HG03135 (cell line): Measurements from ENCODE around the gene CAPS2.

Source experiments
- ATAC-seq: cut with Tn5 transposase; IDR thresholded peaks from one replicate; pipeline ENCODE4 v1.9.1; 2021; ENCODE audit warnings: mild to moderate bottlenecking, moderate library complexity; ENCODE audit not compliant: unreplicated experiment

Gene CAPS2

DNA sequence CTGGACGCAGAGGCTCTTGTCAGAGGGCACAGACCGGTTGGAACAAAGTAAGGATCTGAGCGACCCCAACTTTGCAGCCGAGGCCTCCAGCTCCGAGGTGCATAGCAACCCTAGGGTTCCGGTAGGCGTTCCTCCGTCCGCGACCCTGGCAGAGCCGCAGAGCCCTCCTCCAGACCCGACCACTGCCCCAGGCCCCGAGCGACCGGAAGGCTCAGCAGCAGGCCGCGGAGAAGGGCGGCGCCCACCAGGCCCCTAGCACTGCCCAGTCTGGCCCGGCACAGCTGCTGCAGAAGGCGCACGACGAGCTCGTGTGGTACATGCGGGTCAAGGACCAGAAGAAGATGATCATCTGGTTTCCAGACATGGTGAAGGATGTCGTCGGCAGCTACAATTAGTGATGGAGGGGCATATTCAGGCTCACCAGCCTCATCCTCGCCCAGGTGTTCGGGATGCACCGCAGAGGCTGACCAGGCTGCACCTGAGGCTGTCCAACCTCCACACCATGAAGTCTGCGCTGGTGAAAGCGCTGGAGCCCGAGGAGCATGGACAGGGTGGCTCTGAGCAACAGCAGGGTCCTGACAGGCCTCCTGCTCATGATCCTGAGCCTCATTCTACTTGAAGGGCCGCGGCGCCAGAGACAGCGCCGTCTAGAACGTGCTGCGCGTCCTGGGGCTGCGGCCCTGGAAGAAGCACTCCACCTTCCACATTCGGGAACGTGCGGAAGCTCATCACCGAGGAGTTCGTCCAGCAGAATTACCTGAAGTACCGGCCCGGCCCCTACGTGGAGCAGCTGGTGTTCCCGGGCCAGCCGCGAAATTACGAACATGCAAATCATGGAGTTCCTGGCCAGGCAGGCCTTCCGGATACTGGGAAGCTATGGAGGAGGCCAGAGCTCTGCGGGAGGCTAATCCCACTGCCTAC lies 24.5 kb downstream of the CAPS2 start:
- ATAC-seq = no peak

DNA sequence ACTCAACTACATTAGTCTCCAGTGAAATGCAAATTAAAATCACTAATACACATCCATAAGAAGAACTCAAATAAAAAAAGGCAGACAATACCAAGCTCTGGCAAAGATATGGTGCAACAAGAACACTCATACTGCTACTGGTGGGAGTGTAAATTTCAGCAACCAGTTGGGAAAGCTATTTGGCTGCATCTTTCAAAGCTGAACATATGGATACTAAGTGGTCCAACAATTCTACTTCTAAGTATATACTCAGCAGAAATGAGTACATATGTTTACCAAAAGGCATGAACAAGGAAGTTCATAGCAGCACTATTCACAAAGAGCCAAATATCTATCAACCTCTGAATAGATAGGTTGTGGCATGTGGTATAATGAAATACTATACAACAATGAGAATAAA lies 27.3 kb downstream of the CAPS2 start:
- no peak for ATAC-seq

DNA sequence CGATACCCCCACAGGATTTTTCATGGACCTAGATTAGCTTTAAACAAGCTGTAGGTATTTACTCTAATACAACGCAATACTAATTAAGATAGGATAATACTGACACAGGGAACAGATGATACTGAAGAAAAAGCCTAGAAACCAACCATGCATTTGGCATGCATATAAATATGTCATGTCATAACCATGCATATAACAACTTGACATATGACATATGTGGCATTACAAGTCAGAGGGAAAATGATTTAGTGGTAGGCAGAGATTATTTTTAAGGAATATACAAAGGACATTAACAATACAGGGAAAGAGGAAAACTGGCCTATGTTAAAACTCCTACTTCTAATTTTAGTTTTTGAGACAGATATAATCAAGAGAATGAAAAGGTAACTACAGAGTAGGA lies 27.9 kb downstream of the CAPS2 start:
- no peak for ATAC-seq

- ATAC-seq = no peak
Measured at GRCh38 chr12:75294797-75295196, 35.3 kb downstream of the CAPS2 start.

DNA sequence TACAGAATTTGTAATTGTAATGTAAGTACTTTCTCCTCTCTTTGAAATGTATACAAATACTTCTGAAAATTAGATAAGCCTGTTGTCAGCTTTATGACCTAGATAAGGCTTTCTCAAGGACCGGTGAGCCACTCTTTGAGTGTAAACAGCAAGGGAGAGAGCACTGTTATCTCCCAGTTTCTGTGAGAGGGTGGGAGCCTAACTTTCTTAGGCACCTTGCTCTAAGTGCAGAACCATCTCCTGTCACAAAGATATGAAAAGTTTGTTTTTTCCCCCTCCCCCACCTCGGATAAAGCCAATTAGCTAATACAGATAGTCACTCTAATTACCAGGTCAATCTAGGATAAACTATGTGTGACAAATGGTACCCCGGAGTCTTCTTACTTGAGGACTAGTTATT lies 35.8 kb downstream of the CAPS2 start:
- no peak for ATAC-seq

- no peak for ATAC-seq
Measured at GRCh38 chr12:75291014-75291413, 39.1 kb downstream of the CAPS2 start.

GRCh38 chr12:75289753-75290152 lies 40.4 kb downstream of the CAPS2 start:
- ATAC-seq = no peak

GRCh38 chr12:75288860-75289259 lies 41.3 kb downstream of the CAPS2 start:
- no peak for ATAC-seq

- ATAC-seq = no peak
Measured at GRCh38 chr12:75275702-75276101, 54.4 kb downstream of the CAPS2 start.

DNA sequence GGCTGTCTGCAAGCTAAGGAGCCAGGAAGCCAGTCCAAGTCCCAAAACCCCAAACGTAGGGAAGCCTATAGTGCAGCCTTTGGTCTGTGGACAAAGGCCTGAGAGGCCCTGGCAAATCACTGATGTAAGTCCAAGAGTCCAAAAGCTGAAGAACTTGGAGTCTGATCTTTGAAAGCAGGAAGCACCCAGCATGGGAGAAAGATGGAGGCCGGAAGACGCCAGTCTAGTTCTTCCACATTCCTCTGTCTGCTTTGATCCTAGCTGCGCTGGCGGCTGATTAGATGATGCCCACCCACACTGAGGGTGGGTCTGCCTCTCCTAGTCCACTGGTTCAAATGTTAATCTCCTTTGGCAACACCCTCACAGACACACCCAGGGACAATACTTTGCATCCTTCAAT lies 58.5 kb downstream of the CAPS2 start:
- ATAC-seq = no peak

DNA sequence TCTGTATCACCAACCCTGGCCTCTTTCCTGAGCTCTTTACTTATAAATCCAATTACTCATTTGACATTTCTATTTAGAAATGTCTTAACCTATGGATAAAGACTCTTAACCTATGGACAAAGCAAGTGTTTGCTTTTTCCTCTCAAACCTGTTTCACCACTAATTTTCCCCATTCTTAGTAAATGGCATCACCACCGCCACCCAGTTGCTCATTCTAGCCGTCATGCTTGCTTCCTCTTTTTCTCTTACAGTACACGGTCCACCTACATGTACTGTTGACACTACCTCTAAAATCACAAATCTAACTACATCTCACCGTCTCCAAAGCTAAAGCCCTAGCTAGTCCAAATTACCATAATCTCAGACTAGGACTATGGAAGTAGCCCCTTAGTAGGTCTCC lies 60.0 kb downstream of the CAPS2 start:
- ATAC-seq = no peak

GRCh38 chr12:75269209-75269608 lies 60.9 kb downstream of the CAPS2 start:
- no peak for ATAC-seq

DNA sequence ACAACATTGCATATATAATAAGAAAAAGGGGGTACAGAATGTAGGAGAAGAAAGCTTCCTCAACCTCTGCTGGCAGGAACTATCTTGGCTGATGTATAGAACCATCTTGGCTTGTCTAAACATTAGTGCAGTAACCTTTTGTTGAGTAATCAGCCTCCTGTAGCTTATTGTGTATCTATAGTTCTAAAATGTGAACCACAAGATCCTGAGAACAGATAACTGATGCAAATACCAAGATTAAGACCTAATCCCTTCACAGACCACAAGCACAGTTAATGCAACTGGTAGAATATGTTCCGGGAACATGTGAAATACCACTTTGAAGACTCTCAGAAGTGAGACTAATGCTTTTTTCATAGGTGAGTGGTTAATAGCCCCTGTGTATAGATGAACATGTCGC lies 69.8 kb downstream of the CAPS2 start:
- ATAC-seq = no peak

DNA sequence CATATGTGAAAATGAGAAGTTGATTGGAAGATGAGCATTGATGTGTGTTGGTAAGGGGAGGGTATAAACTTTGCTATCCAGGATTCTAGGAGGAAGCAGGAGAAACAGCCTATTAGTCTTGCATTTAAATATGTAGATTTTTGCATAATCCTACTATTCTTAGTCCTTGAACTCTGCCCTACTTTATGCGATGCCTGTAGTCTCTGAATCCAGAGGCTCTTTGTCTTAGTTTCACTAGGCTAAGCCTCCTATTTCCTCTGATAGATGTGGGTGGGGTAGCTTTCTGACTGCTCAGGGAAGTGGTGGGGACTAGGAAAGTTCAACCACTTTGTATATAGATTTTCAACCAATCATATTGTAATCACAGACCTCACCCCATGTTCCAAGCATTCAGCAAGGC lies 71.0 kb downstream of the CAPS2 start:
- ATAC-seq = no peak

GRCh38 chr12:75257510-75257909 lies 72.6 kb downstream of the CAPS2 start:
- no peak for ATAC-seq

DNA sequence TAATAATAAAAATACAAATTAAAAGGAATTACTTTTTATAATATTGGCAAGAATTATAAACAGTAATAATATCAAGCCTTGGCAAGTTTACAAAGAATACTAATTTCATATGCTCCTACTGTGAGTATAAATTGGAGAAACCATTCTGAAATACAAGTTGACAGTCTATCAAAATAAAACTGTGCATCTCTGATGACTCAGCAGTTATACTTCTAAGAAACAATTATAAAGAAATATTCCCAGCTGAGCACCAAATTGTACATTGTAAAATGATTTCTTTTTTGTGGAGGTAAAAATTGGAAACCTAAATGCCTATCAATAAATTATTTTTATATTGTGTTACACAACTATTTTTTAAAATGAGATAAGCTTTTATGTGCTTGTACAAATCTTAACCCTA lies 85.0 kb downstream of the CAPS2 start:
- no peak for ATAC-seq

GRCh38 chr12:75239987-75240386 lies 90.1 kb downstream of the CAPS2 start:
- ATAC-seq = peak; percentile 81

DNA sequence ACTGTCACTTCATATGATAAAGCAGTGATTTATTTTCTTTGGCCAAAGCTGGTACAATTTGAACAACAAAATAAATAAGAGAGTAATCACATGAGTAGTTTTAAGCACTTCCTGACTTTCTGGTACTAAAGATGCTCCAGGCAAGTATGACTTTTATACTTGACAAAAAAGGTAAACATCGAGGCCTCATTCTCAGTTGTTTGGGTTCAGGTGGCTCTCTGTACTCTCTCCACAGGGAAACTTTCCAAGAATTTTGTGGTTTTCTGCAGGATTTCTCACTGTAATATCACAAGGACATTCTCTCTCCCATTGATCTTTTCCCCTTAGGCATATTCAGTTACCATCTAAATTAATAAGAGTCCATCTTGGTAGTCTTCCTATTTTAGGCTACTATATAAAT lies 93.9 kb downstream of the CAPS2 start:
- ATAC-seq = no peak

DNA sequence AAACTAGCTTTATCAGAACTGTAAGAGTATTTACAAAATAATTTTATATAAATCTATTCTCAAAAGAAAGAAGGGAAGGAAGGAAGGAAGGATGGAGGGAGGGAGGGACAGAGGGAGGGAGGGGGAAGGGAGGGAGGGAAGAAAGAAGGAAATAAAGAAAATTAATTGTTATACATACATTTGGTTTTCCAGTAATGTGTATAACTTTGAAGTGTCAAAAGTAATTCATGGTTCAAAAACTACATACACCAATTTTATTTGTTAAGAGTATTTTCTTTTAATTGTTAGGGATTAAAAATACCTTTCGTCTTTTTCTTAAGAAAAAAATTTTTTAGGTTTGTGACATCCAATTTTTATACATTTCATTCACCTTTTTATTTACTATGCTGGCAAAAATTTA lies 103.0 kb downstream of the CAPS2 start:
- ATAC-seq = no peak
